ENCODE measurements around the gene SNIP1.
"Not testable (repeated sequence)": the region's sequence is repeated elsewhere in the genome, so short reads cannot be mapped to it uniquely, and the experiment has no call there.

SNIP1 gene

GRCh38 chr1:37506740-37507139 lies 47.4 kb downstream of the SNIP1 start:
- no peak for DNase-seq

- DNase-seq: not testable (repeated sequence)
Observed at GRCh38 chr1:37502791-37503190, 51.3 kb downstream of the SNIP1 start.

- DNase-seq: no peak
Observed at GRCh38 chr1:37502104-37502503, 52.0 kb downstream of the SNIP1 start.

GRCh38 chr1:37501661-37502060 lies 52.4 kb downstream of the SNIP1 start:
- no peak for DNase-seq

- DNase-seq: no peak
Observed at GRCh38 chr1:37498872-37499617, 55.0 kb downstream of the SNIP1 start.

- no peak for DNase-seq
Observed at GRCh38 chr1:37497832-37498231, 56.3 kb downstream of the SNIP1 start.

- no peak for DNase-seq
Observed at GRCh38 chr1:37495875-37496274, 58.2 kb downstream of the SNIP1 start.

GRCh38 chr1:37493336-37494098 lies 60.6 kb downstream of the SNIP1 start:
- DNase-seq: no peak

- DNase-seq: no peak
Observed at GRCh38 chr1:37487619-37487984, 66.5 kb downstream of the SNIP1 start.

- DNase-seq: peak; percentile 69
Observed at GRCh38 chr1:37486680-37487618, 67.1 kb downstream of the SNIP1 start.

- no peak for DNase-seq
Observed at GRCh38 chr1:37485902-37486679, 68.0 kb downstream of the SNIP1 start.

All from 8988T (cell line).